OCI-LY1 (cell line): ENCODE measurements around the gene RBM24.

ENCODE experiments used
- H2AFZ ChIP-seq: fragments of 200-600 bp; sonication (generic), shearing (Covaris generic); 2 replicates; pipeline ENCODE4 v1.6.0; 2014; ENCODE audit warnings: antibody characterized with exemption, mild to moderate bottlenecking, low read length
- H3F3A ChIP-seq: fragments of 200-600 bp; sonication (generic), shearing (Covaris generic); 2 replicates; pipeline ENCODE4 v1.6.0; 2014; ENCODE audit warnings: mild to moderate bottlenecking, antibody characterized with exemption, low read length, moderate library complexity; ENCODE audit not compliant: insufficient read depth
- H3K27ac ChIP-seq: fragments of 200-600 bp; sonication (generic); 2 replicates; pipeline ENCODE4 v1.5.1; 2014; ENCODE audit warnings: low read length, mixed run types, mild to moderate bottlenecking, low read depth; ENCODE audit not compliant: poor library complexity, severe bottlenecking
- H3K27me3 ChIP-seq: fragments of 200-600 bp; sonication (generic); 2 replicates; pipeline ENCODE4 v1.6.0; 2014; ENCODE audit warnings: antibody characterized with exemption, mild to moderate bottlenecking, low read length, moderate library complexity; ENCODE audit not compliant: insufficient read depth
- H3K36me3 ChIP-seq: fragments of 200-600 bp; sonication (generic); 2 replicates; pipeline ENCODE4 v1.6.1; 2014; ENCODE audit warnings: mild to moderate bottlenecking, antibody characterized with exemption, low read length, moderate library complexity, mixed read lengths; ENCODE audit not compliant: insufficient read depth
- H3K4me1 ChIP-seq: fragments of 200-600 bp; sonication (generic); 2 replicates; pipeline ENCODE4 v1.5.1; 2014; ENCODE audit warnings: mild to moderate bottlenecking, low read length, moderate library complexity; ENCODE audit not compliant: insufficient read depth, severe bottlenecking
- H3K4me2 ChIP-seq: fragments of 200-600 bp; sonication (generic), shearing (Covaris generic); 2 replicates; pipeline ENCODE4 v1.6.1; 2014; ENCODE audit warnings: low read length
- H3K4me3 ChIP-seq: fragments of 200-600 bp; sonication (generic); 2 replicates; pipeline ENCODE4 v1.5.1; 2014; ENCODE audit warnings: low read length, low read depth, mild to moderate bottlenecking, mixed read lengths; ENCODE audit not compliant: poor library complexity, severe bottlenecking
- H3K79me2 ChIP-seq: fragments of 200-600 bp; shearing (Covaris generic); 2 replicates; pipeline ENCODE4 v1.6.1; 2016; ENCODE audit warnings: mixed run types, low read length, mixed read lengths; ENCODE audit not compliant: insufficient read depth
- H3K9ac ChIP-seq: fragments of 200-600 bp; sonication (generic), shearing (Covaris generic); 2 replicates; pipeline ENCODE4 v1.6.1; 2014; ENCODE audit warnings: mild to moderate bottlenecking, low read length, mixed read lengths
- H3K9me2 ChIP-seq: fragments of 200-600 bp; sonication (generic), shearing (Covaris generic); 2 replicates; pipeline ENCODE4 v1.6.1; 2014; ENCODE audit warnings: low read depth, mild to moderate bottlenecking, low read length, mixed read lengths
- H3K9me3 ChIP-seq: fragments of 200-600 bp; shearing (Covaris generic); 2 replicates; pipeline ENCODE4 v1.6.1; 2014; ENCODE audit warnings: low read length, mixed read lengths
- H4K20me1 ChIP-seq: fragments of 200-600 bp; sonication (generic), shearing (Covaris generic); 2 replicates; pipeline ENCODE4 v1.6.0; 2016; ENCODE audit warnings: mild to moderate bottlenecking, low read length; ENCODE audit not compliant: insufficient read depth
- CTCF ChIP-seq: fragments of 200-600 bp; sonication (generic), shearing (Covaris generic); IDR thresholded peaks from 2 replicates; pipeline ENCODE4 v1.5.1; 2017; ENCODE audit warnings: mild to moderate bottlenecking, antibody characterized with exemption, low read length, moderate library complexity, mixed read lengths
- EZH2 ChIP-seq: fragments of 200-600 bp; sonication (generic), shearing (Covaris generic); IDR thresholded peaks from 2 replicates; pipeline ENCODE4 v1.8.0; 2017; ENCODE audit warnings: borderline replicate concordance, mixed run types, mild to moderate bottlenecking, antibody characterized with exemption, low read length, moderate library complexity, mixed read lengths

RBM24 gene

DNA sequence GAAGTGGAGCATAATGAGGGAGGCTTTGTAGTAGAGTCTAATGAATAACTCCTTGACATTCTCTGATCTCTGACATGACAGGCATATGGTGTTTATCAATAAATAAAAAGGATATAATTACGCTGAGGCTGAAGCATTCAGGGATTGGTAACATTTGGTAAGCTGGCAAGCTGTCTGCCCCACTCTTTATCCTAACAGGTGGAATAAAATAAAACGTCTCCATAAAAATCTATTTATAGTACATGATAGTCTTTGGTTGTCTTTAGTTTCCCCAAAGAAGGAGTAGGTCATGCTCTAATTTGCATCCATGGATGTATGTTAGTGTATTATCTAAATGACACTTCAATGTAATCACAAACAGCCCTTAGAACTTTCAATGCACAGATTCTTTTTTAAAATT, 30.9 kb upstream of the RBM24 start:
- H3K4me1 ChIP-seq, result no peaks in the 10 kb centered on the region
- H2AFZ ChIP-seq, result no peak overlapping the region
- no peaks in the 10 kb centered on the region for H3K9me2 ChIP-seq
- H3K36me3 ChIP-seq, result no peaks in the 10 kb centered on the region
- no peaks in the 10 kb centered on the region for H3F3A ChIP-seq
- no peaks in the 10 kb centered on the region for H3K9me3 ChIP-seq
- no peak for TF ChIP-seq EZH2
- TF ChIP-seq CTCF, result no peak
- no peak overlapping the region for H3K4me3 ChIP-seq
- H3K79me2 ChIP-seq, result no peaks in the 10 kb centered on the region
- H3K9ac ChIP-seq, result no peak overlapping the region
- H3K4me2 ChIP-seq, result no peak overlapping the region
- H3K27me3 ChIP-seq, result no peaks in the 10 kb centered on the region
- no peak overlapping the region for H3K27ac ChIP-seq
- no peaks in the 10 kb centered on the region for H4K20me1 ChIP-seq

DNA sequence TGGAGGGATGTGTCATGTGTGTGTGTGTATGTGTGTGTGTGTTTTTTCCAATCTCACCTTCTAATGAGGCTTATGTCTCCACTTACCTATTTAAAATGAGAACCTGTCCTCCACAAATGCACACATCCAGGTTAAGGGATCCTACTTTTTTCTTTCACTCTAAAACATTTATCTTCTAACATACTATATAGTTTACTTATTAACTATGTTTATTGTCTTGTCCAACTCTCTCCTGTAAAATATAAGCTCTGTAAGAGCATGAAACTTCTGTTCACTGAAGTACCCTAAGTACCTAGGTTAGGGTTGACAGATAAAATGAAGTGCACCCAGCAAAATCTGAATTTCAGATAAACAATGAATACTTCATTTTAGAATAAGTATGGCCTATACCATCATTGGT, 29.2 kb upstream of the RBM24 start:
- H3K27me3 ChIP-seq, result no peaks in the 10 kb centered on the region
- H3F3A ChIP-seq, result no peaks in the 10 kb centered on the region
- H3K4me1 ChIP-seq, result no peaks in the 10 kb centered on the region
- H3K36me3 ChIP-seq, result no peaks in the 10 kb centered on the region
- H2AFZ ChIP-seq, result no peak overlapping the region
- H3K9me2 ChIP-seq, result no peaks in the 10 kb centered on the region
- no peak overlapping the region for H3K4me2 ChIP-seq
- no peak overlapping the region for H3K27ac ChIP-seq
- no peak for TF ChIP-seq EZH2
- no peak for TF ChIP-seq CTCF
- H4K20me1 ChIP-seq, result no peaks in the 10 kb centered on the region
- H3K4me3 ChIP-seq, result no peak overlapping the region
- no peak overlapping the region for H3K9ac ChIP-seq
- no peaks in the 10 kb centered on the region for H3K9me3 ChIP-seq
- H3K79me2 ChIP-seq, result no peaks in the 10 kb centered on the region

DNA sequence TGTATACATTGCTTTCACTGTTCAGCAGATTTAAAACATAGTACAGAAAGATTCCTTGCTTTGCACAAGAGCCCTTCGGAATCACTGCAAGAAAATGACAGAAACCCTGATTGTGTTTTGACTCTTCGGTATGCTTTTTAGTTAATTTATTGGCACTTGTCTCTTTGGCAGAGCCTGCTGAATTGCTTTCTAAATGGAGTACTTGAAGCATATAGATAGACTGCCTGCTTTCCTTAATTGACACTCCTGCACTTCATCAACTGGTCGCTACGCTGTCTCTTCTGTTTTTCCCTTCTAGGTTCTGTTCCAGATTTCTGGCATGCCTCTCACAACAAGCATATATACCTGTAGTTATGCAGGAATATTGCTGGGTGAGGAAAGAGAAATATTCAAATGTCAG, 22.4 kb upstream of the RBM24 start:
- Histone ChIP-seq H3K4me1 (no peaks in the 10 kb centered on the region), H3K4me3 (no peak overlapping the region), H3K9ac (no peak overlapping the region), H3K27ac (no peak overlapping the region), H3K4me2 (no peak overlapping the region), H3F3A (no peaks in the 10 kb centered on the region), H3K27me3 (no peaks in the 10 kb centered on the region), H3K36me3 (no peaks in the 10 kb centered on the region), H2AFZ (no peak overlapping the region), H3K9me3 (no peaks in the 10 kb centered on the region), H3K9me2 (no peaks in the 10 kb centered on the region), H4K20me1 (no peaks in the 10 kb centered on the region), H3K79me2 (no peaks in the 10 kb centered on the region)
- TF ChIP-seq CTCF (no peak), EZH2 (no peak)
